Measurements from ENCODE around the gene MOB2.

Gene MOB2

GRCh38 chr11:1455032-1455762 lies 31.4 kb downstream of the MOB2 start:
- H3K9me3 ChIP-seq, result no peaks in the 10 kb centered on the region
- no peak for TF ChIP-seq CTCF (IDR thresholded peaks at IDR 0.05; ENCODE audit: low read depth, low read length)
- no peaks in the 10 kb centered on the region for H3K36me3 ChIP-seq
- DNase-seq, result no peak
- H3K4me3 ChIP-seq (ENCODE audit: low read depth, low read length), result no peak overlapping the region
- H3K4me1 ChIP-seq, result no peaks in the 10 kb centered on the region
- H3K27me3 ChIP-seq, result no peaks in the 10 kb centered on the region

- no peak for TF ChIP-seq CTCF (IDR thresholded peaks at IDR 0.05; ENCODE audit: low read depth, low read length)
- no peaks in the 10 kb centered on the region for H3K36me3 ChIP-seq
- no peaks in the 10 kb centered on the region for H3K27me3 ChIP-seq
- no peaks in the 10 kb centered on the region for H3K4me1 ChIP-seq
- no peak overlapping the region for H3K4me3 ChIP-seq (ENCODE audit: low read depth, low read length)
- no peaks in the 10 kb centered on the region for H3K9me3 ChIP-seq
- DNase-seq, result no peak
Measured at GRCh38 chr11:1454576-1454975, 32.0 kb downstream of the MOB2 start.

- TF ChIP-seq CTCF (IDR thresholded peaks at IDR 0.05; ENCODE audit: low read depth, low read length), result no peak
- no peaks in the 10 kb centered on the region for H3K36me3 ChIP-seq
- H3K9me3 ChIP-seq, result no peaks in the 10 kb centered on the region
- no peaks in the 10 kb centered on the region for H3K4me1 ChIP-seq
- DNase-seq, result no peak
- H3K4me3 ChIP-seq (ENCODE audit: low read depth, low read length), result no peak overlapping the region
- no peaks in the 10 kb centered on the region for H3K27me3 ChIP-seq
Measured at GRCh38 chr11:1453611-1454034, 33.0 kb downstream of the MOB2 start.

GRCh38 chr11:1452744-1453143 lies 33.8 kb downstream of the MOB2 start:
- Histone ChIP-seq H3K4me1 (no peaks in the 10 kb centered on the region), H3K36me3 (no peaks in the 10 kb centered on the region), H3K27me3 (no peaks in the 10 kb centered on the region), H3K4me3 (ENCODE audit: low read depth, low read length) (no peak overlapping the region), H3K9me3 (no peaks in the 10 kb centered on the region)
- no peak for TF ChIP-seq CTCF (IDR thresholded peaks at IDR 0.05; ENCODE audit: low read depth, low read length)
- DNase-seq, result no peak

- no peak for DNase-seq
- H3K4me1 ChIP-seq, result no peaks in the 10 kb centered on the region
- no peaks in the 10 kb centered on the region for H3K9me3 ChIP-seq
- no peaks in the 10 kb centered on the region for H3K36me3 ChIP-seq
- H3K4me3 ChIP-seq (ENCODE audit: low read depth, low read length), result no peak overlapping the region
- H3K27me3 ChIP-seq, result no peaks in the 10 kb centered on the region
- no peak for TF ChIP-seq CTCF (IDR thresholded peaks at IDR 0.05; ENCODE audit: low read depth, low read length)
Measured at GRCh38 chr11:1451781-1452470, 34.7 kb downstream of the MOB2 start.

Data from BE2C (cell line).